ENCODE measurements around the gene NUMBL.

NUMBL gene

DNA sequence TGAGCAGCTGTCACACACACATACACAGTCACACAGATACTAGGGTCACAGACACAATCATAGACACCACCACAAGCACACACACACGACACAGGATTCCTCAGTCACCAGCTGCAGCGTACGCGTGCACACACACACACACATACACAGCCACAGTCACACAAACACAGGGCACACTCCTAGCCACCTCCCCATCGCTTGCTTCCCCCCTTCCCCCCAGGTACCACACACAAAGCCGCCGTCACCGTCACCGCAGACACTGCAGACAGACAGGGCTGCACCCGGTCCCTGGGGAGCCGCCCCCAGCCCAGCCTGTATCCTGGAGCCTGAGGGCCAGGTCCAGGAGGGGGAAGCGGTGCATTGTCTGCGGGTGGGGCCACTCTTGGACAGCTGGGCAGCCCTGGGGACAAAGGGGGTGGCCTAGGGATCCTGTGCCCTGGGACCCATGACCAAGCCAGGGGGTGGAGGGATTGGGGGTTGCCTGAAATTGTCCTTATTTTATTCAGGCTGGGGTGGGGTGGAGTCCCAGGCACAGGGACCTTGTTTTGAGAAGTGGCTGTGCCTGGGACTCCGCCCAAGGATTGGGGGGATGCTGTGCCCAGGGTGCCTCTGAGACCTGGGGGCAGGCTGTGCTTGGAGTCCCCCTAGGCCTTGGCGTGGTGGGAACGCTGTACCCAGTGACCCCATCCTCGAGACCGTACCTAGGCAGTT, 957 bp downstream of the NUMBL start:
- no peak for DNase-seq

DNA sequence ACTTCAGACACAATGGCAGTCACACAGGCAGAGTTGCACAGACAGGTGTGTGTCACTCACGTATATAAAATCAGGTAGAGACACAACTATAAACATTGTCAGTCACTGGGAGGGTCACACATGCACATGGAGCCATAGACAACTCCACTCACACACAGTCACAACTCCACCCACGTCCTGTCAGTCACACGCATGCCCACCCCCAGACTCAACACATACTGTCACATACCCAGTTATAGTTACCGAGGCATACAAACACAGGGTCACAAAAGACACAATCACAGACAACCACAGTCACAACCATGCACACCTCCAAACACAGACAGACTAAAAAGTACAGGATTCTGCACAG, 1.5 kb downstream of the NUMBL start:
- no peak for DNase-seq

DNA sequence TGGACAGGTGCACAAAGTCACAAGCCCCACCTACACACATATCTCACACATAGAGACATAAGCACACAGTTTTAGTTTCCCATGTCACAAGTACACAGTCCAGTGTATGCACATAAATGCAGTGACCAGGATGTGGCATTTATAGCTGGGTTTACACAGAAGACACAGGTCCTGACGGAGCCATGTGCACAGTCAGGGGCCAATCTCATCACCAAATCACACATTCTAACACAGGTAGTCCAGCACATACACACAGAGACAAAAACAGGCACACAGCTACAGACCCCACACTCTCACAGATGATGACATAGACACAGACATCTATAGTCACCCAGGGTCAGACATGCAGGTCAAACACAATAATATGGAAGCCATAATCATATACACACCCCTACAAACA, 2.1 kb downstream of the NUMBL start:
- DNase-seq: no peak

DNA sequence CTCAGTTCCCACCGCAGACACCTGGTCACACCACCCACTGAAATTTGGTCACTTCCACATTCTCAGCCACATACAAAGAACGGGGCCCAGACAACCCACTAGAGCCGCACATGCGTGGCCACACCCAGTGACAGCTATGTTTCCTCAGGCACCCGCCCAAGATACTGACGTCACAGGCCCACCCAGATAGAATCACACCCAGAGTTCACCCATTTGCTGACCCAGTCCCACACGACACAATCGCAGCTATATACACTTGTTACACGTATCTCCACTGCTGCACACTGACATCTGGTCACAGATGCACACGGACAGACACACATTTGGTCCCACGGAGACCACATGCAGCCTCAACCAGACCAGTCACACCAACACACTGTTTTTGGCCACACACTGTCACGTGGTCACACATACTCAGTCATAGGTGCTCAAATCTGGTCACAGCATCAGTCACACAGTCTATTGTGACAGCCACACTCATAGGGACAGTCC, 2.9 kb downstream of the NUMBL start:
- no peak for DNase-seq

DNA sequence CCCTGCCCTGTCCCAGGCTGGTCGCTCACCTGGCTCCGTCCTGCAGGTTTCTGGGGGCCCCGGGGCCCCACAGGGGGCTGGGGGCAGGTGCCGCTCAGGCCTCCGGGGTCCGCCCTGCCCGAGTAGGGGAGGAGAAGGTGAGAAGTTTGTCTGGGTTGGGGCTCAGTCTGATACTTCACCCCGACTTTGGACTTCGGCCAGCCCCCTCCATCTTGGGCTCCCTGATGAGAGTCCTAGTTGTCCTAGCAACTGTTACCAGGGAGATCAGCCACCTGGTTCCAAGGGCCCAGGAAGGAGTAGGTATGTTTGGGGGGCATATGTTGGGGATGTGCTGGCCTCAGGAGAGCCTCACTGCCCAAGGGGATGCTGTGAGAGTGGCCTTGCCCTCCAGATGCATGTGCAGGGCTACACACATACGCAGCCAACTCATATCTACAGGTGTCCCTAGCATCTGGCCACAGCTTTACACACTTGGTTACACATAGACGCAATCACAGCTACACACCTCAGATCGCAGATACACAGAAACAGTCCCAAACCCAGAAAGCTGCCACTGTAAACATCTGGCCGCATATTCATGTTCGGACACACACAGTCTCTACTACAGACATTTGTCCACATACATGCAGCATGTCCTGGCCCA, 3.4 kb downstream of the NUMBL start:
- no peak for DNase-seq

DNA sequence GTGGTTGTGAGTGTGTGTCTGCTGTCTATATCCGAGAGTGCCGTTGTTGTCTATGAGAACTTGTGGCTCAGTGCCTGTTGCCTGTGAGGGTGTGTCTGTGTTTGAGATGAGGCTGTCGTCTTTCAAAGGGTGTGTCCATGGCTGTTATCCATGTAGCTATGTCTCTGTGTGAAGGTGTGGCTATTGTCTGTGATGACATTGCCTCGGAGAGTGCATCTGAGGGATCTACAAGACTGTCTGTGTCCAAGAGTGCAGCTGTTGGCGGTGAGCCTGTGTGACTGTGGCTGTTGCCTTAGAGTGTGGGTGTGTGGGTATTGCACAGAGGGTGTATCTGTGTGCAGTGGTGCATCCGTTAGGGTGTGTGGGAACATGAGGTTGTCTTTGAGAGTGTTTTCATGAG, 4.9 kb downstream of the NUMBL start:
- no peak for DNase-seq

DNA sequence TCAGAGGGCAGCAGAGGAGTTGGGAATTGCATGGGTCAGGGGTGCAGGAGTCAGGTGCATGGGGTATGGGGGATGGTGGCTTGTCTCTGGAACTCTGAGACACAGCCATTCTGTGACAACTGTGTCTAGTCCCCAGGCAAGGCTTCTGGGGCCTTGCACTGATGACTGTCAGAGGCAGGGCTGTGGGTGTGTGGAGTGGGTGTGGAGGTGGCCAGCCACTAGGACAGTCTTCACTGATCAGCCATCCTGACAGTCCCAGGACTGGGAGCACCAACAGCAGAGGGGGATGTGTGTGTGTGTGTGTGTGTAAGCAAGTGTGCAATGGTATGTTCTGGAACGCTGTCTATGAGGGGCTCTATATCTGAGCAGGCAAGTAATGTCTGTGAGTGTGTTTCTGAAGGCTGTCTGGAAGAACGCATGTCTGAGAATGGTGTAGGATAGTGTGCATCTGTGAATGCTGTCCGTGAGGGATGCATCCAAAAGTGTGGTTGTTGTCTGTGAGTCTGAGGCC, 5.4 kb downstream of the NUMBL start:
- DNase-seq: no peak

DNA sequence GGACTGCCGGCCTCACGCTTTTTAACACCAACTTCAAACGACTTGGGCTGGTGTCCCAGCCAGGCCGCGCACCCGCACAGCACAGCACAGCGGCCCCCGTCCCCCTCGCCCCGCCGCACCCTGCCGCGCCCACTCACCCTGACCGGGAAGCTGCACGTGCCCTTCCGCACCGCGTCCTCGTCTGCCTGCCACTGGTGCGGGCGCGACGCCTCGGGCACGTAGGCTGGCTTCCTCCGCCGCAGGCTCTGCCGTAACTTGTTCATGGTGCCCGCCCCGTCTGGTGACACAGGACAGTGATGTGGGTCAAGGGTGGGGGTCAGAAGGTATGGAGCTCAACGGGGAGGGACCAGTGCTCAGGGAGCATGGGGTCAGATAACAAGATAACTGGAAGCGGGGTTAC, 6.2 kb downstream of the NUMBL start:
- DNase-seq: no peak

DNA sequence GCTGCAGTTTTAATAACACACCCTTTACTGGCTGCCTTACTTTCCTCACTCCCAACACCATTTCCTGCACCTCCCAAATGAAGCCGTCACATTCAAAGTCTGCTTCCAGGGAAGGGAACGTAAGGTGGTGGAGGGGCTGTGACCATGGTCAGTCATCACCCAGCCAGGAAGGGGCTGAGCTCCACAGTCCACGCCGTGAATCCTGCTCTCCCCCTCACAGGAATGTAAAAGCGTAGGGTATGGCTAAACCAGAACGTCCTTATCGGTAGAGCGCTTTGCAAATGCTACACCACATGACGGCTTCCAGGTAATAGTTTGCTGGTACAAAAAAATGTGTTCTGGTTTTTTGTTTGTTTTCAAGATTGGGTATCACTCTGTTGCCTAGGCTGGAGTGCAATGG, 7.0 kb downstream of the NUMBL start:
- DNase-seq: no peak

DNA sequence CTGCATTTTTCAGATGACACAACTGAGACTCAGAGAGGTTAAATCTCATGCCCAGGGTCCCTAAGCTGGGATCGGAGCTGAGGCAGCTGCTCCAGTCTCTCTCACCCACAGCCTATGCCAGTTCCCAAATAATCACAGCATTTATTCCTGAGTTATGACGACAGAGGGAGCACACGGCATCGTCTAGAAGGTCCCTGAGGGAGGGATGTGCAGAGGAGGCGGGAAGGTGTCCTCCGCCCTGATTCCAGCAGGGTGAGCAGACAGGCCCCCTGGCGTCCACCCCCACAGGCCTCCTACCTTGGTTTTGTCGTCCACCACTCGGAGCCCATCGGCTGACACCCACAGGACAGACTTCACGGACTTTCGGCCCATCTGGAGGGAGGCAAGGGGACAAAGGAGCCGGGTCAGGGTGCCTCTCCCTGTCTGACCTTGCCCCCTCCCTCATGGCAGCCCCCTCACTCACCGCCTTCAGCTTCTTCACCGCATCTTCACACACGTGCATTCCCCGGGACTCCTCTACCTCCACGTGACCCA, 8.0 kb downstream of the NUMBL start:
- no peak for DNase-seq

DNA sequence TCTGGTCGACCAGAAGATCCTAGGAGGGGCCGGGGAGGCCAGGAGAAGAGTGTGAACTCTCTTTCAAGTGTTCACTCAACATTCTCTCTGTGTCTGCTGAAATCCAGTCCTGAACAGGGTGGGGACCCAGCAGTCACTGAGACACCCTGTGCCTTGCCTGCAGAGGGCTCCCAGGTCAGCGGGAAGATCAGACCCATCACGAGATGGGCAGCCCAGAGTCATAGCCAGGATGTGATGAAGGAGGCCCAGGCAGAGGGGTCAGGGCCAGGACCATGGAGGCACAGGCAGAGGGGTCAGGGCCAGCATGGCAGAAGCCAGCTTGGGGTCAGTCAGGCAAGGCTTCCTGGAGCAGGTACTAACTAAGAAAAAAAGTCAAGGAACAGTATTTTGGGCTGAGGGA, 9.4 kb downstream of the NUMBL start:
- no peak for DNase-seq

DNA sequence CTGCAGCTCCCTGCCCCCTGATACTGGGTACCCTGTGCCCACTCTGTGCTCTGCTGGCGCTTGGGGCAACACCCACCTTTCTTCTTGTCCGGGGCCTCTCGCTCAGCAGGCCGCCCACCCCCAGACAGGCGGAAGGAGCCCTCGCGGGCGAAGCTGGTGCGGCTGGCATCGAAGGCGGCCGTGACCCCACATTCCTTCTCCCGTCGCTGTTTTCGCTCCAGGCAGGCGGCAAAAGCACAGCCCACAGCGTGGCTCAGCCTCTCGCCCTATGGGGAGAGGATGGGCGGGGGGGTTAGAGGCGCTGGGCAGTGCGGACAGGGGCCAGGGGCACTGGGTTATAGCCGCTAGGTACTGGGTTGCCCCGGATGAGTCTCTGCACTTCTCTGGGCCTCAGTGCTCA, 13.3 kb downstream of the NUMBL start:
- no peak for DNase-seq

DNA sequence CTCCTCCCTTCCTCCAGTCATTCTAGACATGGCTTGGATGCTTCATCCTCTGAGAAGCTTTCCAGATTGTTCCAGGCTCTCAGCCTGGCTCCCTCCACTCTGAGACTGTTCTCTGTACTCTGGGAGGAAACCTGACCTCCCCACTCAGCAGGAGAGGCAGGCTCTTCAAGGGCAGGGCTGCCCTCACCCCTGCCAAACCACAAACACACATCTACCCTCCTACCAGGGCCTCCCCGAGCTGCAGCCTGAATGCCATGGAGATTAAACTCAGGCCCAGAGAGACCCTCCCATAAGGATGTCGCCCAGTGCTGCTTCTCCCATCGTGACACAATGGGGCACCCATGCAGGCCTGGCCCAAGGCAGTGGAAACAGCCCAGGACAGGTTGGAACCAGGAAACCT, 16.2 kb downstream of the NUMBL start:
- no peak for DNase-seq

DNA sequence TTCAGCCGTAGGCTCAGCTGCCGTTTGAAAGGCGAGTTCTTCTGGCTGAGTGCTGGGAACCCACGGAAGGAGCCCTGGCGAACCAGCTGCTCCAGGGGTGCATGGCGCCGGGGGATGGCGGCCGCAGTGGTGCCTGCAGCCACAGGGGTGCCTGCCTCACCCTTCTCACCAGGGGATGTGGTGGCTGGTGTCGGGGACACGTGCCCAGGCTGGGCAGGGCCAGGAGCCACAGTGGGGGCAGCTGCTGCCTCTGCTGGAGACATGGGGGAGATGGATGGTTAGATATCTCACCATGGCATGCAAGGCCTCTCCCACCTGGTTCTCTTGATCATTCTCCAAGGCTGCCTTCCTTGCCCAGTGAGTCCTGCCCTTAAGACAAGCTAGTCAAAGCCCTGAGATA, 17.1 kb downstream of the NUMBL start:
- DNase-seq: no peak

DNA sequence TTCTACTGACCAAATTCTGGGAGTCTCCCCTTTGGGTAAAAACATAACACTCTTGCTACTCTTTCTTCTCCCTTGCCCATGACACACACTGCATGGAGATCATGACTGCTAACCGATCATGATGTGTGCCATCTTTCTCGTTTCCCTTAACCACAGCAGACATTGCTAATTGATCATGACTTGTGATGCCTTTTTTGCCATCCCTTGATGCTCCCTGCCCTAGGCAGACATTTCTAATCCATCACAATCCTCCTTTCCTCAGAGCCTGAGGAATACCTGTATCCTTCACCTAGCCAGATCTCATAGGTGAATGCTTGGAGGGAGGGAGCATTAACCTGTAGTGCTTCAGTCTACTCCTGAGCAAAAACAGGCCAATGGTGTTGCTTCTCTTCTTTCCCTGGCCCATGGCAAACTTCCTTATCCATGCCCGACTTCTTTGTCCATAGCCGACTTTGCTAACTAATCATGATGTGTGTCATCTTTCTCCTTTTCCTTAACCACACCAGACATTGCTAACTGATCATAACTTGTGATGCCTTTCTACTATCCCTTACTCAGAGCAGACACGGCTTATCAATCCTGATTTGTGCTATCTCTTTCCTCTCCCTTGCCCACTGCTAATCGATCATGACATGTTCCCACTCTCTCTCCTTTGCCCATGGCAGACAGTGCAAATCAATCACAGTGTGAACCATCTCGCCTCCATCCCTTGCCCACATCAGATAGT, 17.7 kb downstream of the NUMBL start:
- no peak for DNase-seq

DNA sequence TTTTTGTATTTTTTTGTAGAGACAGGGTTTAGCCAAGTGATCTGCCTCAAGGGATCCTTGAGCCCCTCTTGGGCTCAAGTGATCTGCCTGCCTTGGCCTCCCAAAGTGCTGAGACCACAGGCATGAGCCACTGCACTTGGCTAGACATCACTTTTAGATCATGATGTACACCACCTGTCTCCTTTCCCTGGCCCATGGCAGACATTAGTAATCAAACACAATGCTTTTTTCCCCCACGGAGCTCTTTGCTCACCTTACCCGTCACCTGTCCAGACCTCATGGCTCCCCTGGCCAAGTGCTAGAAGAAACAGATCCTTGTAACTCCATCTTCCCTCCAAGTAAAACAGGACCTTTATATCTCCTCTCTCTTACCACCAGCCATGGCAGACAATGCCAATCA, 18.4 kb downstream of the NUMBL start:
- no peak for DNase-seq

DNA sequence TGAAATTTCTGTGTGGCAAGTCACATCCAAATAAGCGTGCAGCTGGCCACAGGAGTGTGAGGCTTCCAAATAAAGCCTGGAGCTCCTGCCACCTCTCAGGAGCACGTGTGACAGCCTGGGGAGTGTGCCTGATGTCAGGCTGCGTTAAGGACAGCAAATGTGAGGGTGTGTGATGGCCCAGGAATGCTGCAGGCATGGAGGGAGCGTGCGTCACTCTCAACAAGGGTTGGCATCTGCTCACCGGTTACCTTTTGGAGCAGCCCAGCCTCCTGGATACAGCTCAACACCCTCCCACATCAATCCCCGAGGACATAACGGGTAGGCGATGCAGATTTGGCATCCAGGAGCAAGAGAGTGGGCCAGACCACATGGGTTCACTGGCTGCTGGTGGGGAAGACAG, 19.0 kb downstream of the NUMBL start:
- DNase-seq: no peak

DNA sequence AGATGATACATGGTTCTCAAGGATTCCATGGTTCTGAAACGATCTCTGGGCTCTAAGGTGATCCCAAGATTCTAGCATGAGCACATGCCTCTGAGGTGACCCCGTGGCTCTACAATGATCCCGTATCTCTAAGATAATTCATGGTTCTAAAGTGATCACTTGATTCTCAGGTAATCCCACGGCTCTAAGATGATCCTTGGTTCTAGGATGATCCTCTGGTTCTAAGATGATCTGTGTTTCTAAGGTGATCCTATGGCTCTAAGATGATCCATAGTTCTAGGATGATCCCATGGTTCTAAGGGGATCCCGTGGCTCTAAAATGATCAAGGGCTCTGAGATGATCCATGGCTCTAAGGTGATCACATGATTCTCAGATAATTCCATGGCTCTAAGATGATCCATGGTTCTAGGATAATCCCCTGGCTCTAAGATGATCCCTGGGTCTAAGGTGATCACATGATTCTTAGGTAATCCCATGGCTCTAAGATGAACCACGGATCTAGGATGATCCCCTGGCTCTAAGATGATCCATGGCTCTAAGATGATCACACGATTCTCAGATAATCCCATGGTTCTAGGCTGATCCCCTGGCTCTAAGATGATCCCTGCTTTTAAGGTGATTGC, 21.3 kb downstream of the NUMBL start:
- DNase-seq: no peak

DNA sequence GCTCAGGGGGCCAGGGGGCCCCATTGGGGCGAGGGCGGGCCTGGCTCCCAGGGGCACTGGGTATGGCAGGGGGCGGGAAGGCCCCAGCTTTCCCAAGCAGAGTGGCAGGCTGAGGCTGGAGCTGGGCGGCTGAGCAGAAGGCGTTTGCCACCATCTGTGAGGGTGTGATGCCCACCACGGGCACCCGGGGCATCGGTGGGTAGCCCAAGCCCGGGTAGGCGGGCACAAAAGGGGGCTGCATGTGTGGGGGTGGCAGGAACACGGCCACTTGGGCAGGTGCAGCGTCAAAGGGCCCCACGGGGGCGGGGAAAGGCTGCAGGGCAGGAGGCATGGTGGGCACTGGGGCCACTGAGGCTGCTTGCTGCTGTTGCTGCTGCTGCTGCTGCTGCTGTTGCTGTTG, 22.8 kb downstream of the NUMBL start:
- DNase-seq: no peak

DNA sequence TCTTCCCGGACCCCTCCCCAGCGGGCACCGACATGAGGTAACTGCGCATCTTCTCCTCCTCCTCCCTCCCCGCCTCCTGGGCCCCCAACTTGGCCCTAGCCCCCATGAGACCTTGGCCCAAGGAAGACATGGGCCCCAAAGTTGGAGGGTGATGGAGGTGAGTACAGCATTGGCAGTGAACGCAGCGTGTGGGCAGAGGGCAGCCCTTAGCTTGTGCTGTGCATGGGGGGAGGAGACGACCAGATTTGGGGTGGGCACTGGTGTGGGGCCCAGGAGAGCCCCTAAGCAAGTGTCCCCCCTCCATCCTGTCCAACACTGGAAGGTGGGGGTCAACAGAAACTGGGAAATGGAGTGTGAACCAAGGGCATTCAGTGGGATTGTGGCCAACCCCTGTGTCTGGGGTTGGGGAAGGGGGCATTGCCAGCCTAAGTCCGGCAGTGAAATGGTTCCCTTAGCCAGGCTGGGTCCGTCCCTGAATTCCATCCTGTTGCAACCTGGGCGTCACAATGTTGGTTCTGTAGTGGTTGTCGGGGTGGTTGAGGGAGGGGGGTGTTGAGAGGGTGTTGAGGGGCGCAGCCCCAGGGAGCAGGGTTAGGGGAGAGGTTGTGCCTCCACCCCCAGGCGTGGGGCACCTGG, 23.5 kb downstream of the NUMBL start:
- no peak for DNase-seq

DNA sequence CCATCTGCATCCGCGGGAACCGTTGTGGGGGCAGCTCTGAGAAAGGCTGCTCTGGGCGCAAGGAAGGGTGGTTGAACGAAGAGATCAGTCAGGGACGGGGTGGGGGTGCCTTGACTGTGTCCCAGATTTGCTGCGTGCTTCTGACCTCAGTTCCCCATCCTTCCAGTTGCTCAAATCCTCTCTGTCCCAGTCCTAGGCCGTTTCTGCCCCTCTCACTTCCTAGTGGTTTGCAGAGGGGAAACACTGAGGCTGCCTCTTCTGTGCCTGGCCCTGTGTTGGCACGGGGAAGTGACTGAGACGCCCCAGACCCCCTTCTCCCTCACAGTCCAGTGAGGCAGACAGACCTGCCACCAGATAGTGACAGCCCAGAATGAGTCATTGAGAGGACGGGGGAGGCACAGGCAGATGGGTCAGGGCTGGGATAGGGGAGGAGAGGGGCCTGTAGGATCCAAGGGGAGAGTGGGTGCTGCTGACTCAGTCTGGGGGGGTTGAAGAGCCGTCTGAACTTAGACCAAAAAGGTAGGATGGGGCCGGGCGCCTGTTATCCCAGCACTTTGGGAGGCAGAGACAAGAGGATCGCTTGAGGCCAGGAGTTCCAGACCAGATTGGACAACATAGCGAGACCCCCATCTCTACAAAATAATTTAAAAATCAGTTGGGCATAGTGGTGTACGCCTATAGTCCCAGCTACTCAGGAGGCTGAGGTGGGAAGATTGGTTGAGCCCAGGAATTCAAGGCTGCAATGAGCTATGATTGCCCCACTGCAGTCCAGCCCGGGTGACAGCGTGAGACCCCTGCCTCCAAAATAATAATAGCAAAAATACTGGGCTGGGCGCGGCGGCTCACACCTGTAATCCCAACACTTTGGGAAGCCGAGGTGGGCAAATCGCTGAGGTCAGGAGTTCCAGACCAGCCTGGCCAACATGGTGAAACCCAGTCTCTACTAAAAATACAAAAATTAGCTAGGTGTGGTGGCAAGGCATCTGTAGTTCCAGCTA, 26.5 kb downstream of the NUMBL start:
- DNase-seq: no peak

All from T-helper 1 cell (primary cell).